UCSD-AML1 (cell line): ENCODE data around the gene PGA3.
"Not testable (repeated sequence)": the region's sequence is repeated elsewhere in the genome, so short reads cannot be mapped to it uniquely, and the experiment has no call there.

Source experiments
- DNase-seq: peaks from one replicate; lab custom pipeline; 2025; ENCODE audit not compliant: unreplicated experiment; lab: John Stamatoyannopoulos, UW

Gene PGA3

DNA sequence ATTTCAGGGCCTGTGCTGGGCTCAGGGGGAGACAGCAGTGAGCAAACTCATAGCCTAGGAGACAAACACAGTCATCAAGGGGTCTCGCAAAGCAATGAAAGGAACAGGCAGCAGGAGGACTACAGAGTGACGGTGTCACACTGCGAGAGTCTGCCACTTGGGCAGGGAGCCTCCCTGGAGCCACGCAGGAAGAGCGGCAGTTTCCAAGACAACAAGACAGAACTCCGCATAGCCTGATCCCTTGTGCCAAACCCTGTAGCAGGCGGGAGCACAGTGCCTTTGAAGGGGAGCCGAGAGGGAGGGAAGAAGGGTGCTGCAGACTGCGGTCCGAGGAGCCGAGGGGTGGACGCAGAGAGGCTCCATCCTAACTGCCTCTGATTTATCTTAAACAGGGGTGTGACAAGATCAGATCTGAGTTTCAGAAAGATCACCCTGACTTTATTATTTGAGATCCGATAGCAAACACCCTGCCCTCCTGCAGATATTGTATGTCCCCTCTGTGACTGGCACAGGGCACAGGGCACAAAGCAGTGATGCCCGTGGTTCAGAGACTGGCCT, 1.3 kb downstream of the PGA3 start:
- DNase-seq: not testable (repeated sequence)

- not testable (repeated sequence) for DNase-seq
Measured at GRCh38 chr11:61207636-61208310, 4.5 kb downstream of the PGA3 start.

DNA sequence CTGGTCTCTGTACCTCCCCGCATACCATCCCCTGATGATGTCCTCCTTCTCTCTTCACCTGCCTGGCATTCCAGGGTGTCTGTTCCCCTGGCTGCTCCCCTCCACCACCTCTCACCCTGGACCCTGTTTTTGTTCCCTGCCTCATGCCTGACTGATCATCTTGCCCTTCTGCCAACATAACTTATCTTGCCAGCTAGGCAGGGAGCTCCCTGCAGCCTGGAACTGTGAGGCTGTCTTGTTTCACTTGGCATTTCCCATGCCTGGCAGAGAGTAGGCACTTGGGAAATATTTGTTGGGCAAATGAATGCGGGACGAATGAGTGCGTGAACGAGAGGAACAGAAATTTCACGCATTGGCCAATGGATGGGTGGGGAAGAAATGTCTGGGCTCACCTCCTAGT, 7.3 kb downstream of the PGA3 start:
- DNase-seq: not testable (repeated sequence)

GRCh38 chr11:61211327-61211952, 8.1 kb downstream of the PGA3 start:
- DNase-seq: not testable (repeated sequence)

GRCh38 chr11:61212202-61212601, 8.9 kb downstream of the PGA3 start:
- DNase-seq: not testable (repeated sequence)

- not testable (repeated sequence) for DNase-seq
Measured at GRCh38 chr11:61213711-61214324, 10.5 kb downstream of the PGA3 start.

- not testable (repeated sequence) for DNase-seq
Measured at GRCh38 chr11:61218306-61218705, 15.0 kb downstream of the PGA3 start.

DNA sequence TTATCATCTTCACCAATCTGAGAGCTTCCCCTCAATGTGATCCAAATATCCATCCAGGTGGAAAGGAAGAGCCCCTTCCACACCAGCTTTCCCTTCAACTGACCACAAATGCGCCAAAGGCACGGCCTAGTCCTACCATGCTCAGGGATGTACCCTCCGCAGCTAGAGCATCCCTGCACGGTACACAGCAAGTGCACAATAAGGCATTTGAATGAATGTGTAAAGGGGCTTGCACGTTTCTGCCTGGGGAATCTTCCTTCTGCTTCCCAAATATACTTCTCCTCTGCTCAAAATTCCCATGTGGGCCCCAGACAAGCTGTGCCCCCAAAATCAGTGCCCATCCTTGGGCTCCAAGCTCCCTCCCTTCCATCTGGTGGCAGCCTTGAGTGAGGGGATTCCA, 15.7 kb downstream of the PGA3 start:
- DNase-seq: not testable (repeated sequence)

- DNase-seq: not testable (repeated sequence)
Measured at GRCh38 chr11:61222047-61222446, 18.7 kb downstream of the PGA3 start, which contains the start of gene PGA4. Gene PGA4, plus strand, starts transcription at chr11:61222347. Its CDS starts 54 bp downstream, at chr11:61222401.

GRCh38 chr11:61222692-61223091, 19.4 kb downstream of the PGA3 start:
- not testable (repeated sequence) for DNase-seq

- DNase-seq: not testable (repeated sequence)
Measured at GRCh38 chr11:61226457-61227137, 23.3 kb downstream of the PGA3 start.

- not testable (repeated sequence) for DNase-seq
Measured at GRCh38 chr11:61229458-61229857, 26.1 kb downstream of the PGA3 start.

- not testable (repeated sequence) for DNase-seq
Measured at GRCh38 chr11:61231033-61231432, 27.7 kb downstream of the PGA3 start.

GRCh38 chr11:61231585-61231984, 28.3 kb downstream of the PGA3 start:
- not testable (repeated sequence) for DNase-seq

GRCh38 chr11:61232548-61233145, 29.3 kb downstream of the PGA3 start:
- not testable (repeated sequence) for DNase-seq

- not testable (repeated sequence) for DNase-seq
Measured at GRCh38 chr11:61237130-61237529, 33.8 kb downstream of the PGA3 start.

DNA sequence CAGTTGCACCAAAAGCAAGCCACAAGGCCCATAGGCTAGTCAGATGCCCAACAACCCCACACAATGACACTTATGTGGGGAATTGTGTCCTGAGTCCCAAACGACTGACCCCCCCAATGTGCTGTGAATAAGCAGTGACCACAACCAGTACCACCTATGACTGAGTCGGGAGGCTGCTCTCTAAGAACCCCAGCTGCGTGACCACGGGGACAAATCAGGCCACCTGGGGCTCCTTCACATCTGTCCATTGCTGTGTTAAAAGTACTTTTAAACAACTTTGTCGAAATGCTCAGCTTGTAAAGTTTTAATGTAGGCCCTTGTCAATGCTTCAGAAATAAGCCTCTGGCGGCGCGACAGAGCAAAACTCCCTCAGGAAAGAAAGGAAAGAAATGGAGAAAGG, 37.0 kb downstream of the PGA3 start:
- not testable (repeated sequence) for DNase-seq

GRCh38 chr11:61240875-61241274, 37.6 kb downstream of the PGA3 start, which contains the start of gene PGA5:
Gene PGA5, plus strand, starts transcription at chr11:61241175. Its CDS starts 52 bp downstream, at chr11:61241227.
- DNase-seq: not testable (repeated sequence)

DNA sequence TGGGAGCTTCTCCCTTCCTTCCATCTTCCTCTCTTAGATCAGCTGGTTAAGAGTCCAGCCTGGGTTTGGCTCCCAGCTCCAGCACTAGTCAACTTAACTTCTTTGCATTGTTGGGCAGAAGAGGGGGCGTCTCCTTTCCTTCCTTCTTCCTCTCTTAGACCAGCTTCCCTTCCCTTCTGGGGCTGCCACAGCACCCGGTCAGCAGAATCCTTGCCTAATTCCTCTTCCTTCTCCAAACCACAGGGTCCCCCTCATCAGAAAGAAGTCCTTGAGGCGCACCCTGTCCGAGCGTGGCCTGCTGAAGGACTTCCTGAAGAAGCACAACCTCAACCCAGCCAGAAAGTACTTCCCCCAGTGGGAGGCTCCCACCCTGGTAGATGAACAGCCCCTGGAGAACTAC, 38.2 kb downstream of the PGA3 start:
- not testable (repeated sequence) for DNase-seq

GRCh38 chr11:61245284-61245964, 42.1 kb downstream of the PGA3 start:
- not testable (repeated sequence) for DNase-seq
